Stomach (tissue), 4 donors: ENCODE results near the gene KTI12.

Experiments used
- EP300 ChIP-seq: sonication (generic); formaldehyde crosslinking; IDR thresholded peaks from one replicate; pipeline ENCODE4 v1.6.1; 2017; ENCODE audit warnings: antibody characterized with exemption
- TF ChIP-seq, protein P1 (sequence below), 7 experiments: fragments of 450-650 bp in 4 of 7; fragments of 200-600 bp in 3 of 7; sonication (generic) in 3 of 7; IDR thresholded peaks; one replicate each; pipeline ENCODE4 v1.5.1; 2016 to 2019; ENCODE audit warnings: antibody characterized with exemption in 7 of 7, control low read depth in 2 of 7, mild to moderate bottlenecking in 1 of 7

DNA sequence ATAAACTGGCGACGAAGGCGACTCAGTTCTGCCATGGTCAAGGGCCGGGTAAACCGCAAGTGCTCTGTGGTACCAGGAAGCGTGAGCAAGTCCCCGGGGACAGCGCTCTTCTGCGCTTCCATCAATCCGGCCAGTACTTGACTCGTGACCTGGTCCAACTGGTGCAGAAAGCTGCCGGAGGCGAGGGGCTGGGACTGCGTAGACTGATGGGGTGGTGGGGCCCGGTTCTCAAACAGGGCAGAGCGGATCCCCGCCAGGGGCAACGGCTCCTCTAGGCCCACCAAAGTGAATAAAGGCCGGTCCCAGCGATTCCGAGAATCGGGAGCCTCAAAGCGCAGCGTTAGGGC, 852 bp downstream of the KTI12 start:
- TF ChIP-seq, protein P1, sequence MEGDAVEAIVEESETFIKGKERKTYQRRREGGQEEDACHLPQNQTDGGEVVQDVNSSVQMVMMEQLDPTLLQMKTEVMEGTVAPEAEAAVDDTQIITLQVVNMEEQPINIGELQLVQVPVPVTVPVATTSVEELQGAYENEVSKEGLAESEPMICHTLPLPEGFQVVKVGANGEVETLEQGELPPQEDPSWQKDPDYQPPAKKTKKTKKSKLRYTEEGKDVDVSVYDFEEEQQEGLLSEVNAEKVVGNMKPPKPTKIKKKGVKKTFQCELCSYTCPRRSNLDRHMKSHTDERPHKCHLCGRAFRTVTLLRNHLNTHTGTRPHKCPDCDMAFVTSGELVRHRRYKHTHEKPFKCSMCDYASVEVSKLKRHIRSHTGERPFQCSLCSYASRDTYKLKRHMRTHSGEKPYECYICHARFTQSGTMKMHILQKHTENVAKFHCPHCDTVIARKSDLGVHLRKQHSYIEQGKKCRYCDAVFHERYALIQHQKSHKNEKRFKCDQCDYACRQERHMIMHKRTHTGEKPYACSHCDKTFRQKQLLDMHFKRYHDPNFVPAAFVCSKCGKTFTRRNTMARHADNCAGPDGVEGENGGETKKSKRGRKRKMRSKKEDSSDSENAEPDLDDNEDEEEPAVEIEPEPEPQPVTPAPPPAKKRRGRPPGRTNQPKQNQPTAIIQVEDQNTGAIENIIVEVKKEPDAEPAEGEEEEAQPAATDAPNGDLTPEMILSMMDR (IDR thresholded peaks at IDR 0.05) = no peak
- TF ChIP-seq EP300 = no peak
